ENCODE measurements around the gene CLDN19.

The CLDN19 gene

GRCh38 chr1:42773420-42773819, 33.4 kb upstream of the CLDN19 start:
- no peak overlapping the region for H3K4me3 ChIP-seq (ENCODE audit: low read length)
- TF ChIP-seq CTCF (IDR thresholded peaks at IDR 0.05; ENCODE audit: low read depth, low read length) (no peak), EZH2phosphoT487 (IDR thresholded peaks at IDR 0.05; ENCODE audit: low read depth) (no peak)
- H3K79me2 ChIP-seq (ENCODE audit: low read length) = peaks cover 7% of the 10 kb centered on the region
- H3K27ac ChIP-seq (ENCODE audit: low read length) = no peak overlapping the region
- no peaks in the 10 kb centered on the region for H4K20me1 ChIP-seq (ENCODE audit: insufficient read depth, low read length)
- no peak overlapping the region for H3K4me2 ChIP-seq (ENCODE audit: low read length)
- peaks cover 16% of the 10 kb centered on the region for H3K36me3 ChIP-seq (replicated peaks; ENCODE audit: low read depth, low read length)
- H2AFZ ChIP-seq (ENCODE audit: low read depth, low read length) = no peak overlapping the region
- no peak overlapping the region for H3K9ac ChIP-seq (ENCODE audit: low read length)
- no peaks in the 10 kb centered on the region for H3K4me1 ChIP-seq (ENCODE audit: low read length)
- H3K9me3 ChIP-seq (ENCODE audit: insufficient read depth, low read length) = no peaks in the 10 kb centered on the region
- H3K27me3 ChIP-seq (ENCODE audit: low read depth, low read length) = no peaks in the 10 kb centered on the region

GRCh38 chr1:42769811-42770210, 29.8 kb upstream of the CLDN19 start:
- Histone ChIP-seq H3K9me3 (ENCODE audit: insufficient read depth, low read length) (no peaks in the 10 kb centered on the region), H2AFZ (ENCODE audit: low read depth, low read length) (no peak overlapping the region), H3K9ac (ENCODE audit: low read length) (no peak overlapping the region), H3K4me2 (ENCODE audit: low read length) (no peak overlapping the region), H3K79me2 (ENCODE audit: low read length) (peaks cover 39% of the 10 kb centered on the region), H4K20me1 (ENCODE audit: insufficient read depth, low read length) (peaks cover 9% of the 10 kb centered on the region), H3K36me3 (replicated peaks; ENCODE audit: low read depth, low read length) (no peaks in the 10 kb centered on the region), H3K27me3 (ENCODE audit: low read depth, low read length) (no peaks in the 10 kb centered on the region), H3K4me1 (ENCODE audit: low read length) (peaks cover 13% of the 10 kb centered on the region), H3K4me3 (ENCODE audit: low read length) (no peak overlapping the region), H3K27ac (ENCODE audit: low read length) (no peak overlapping the region)
- no peak for TF ChIP-seq EZH2phosphoT487 (IDR thresholded peaks at IDR 0.05; ENCODE audit: low read depth)

- Histone ChIP-seq H3K36me3 (replicated peaks; ENCODE audit: low read depth, low read length) (no peaks in the 10 kb centered on the region), H3K4me2 (ENCODE audit: low read length) (peak overlapping the region; percentile 88), H4K20me1 (ENCODE audit: insufficient read depth, low read length) (peaks cover 9% of the 10 kb centered on the region), H3K4me3 (ENCODE audit: low read length) (peak overlapping the region; percentile 97), H2AFZ (ENCODE audit: low read depth, low read length) (no peak overlapping the region), H3K9me3 (ENCODE audit: insufficient read depth, low read length) (no peaks in the 10 kb centered on the region), H3K79me2 (ENCODE audit: low read length) (peaks cover 43% of the 10 kb centered on the region), H3K27me3 (ENCODE audit: low read depth, low read length) (no peaks in the 10 kb centered on the region), H3K9ac (ENCODE audit: low read length) (peak overlapping the region; percentile 78), H3K27ac (ENCODE audit: low read length) (no peak overlapping the region), H3K4me1 (ENCODE audit: low read length) (peaks cover 13% of the 10 kb centered on the region)
- TF ChIP-seq CTCF (IDR thresholded peaks at IDR 0.05; ENCODE audit: low read depth, low read length) (no peak), EZH2phosphoT487 (IDR thresholded peaks at IDR 0.05; ENCODE audit: low read depth) (no peak)
These were observed 28.1 kb upstream of the CLDN19 start for GRCh38 chr1:42768172-42768571.

GRCh38 chr1:42767510-42768000, 27.5 kb upstream of the CLDN19 start:
- Histone ChIP-seq H3K27ac (ENCODE audit: low read length) (0 out of 2 replicates have a peak overlapping the region, but pooled peaks have one; percentile 34), H3K79me2 (ENCODE audit: low read length) (peaks cover 43% of the 10 kb centered on the region)

More at GRCh38 chr1:42767510-42768000, 27.5 kb upstream of the CLDN19 start:
- Histone ChIP-seq H3K4me2 (ENCODE audit: low read length) (peak overlapping the region; percentile 88), H2AFZ (ENCODE audit: low read depth, low read length) (peak overlapping the region; percentile 68), H4K20me1 (ENCODE audit: insufficient read depth, low read length) (peaks cover 9% of the 10 kb centered on the region), H3K4me1 (ENCODE audit: low read length) (peaks cover 13% of the 10 kb centered on the region), H3K36me3 (replicated peaks; ENCODE audit: low read depth, low read length) (no peaks in the 10 kb centered on the region), H3K4me3 (ENCODE audit: low read length) (peak overlapping the region; percentile 97), H3K9ac (ENCODE audit: low read length) (peak overlapping the region; percentile 78), H3K27me3 (ENCODE audit: low read depth, low read length) (no peaks in the 10 kb centered on the region), H3K9me3 (ENCODE audit: insufficient read depth, low read length) (no peaks in the 10 kb centered on the region)
- TF ChIP-seq CTCF (IDR thresholded peaks at IDR 0.05; ENCODE audit: low read depth, low read length) (no peak), EZH2phosphoT487 (IDR thresholded peaks at IDR 0.05; ENCODE audit: low read depth) (no peak)

Data from OCI-LY3 (cell line).